GM19468 (cell line): ENCODE measurements around the gene CEACAM1.
"Not testable (repeated sequence)": the region's sequence is repeated elsewhere in the genome, so short reads cannot be mapped to it uniquely, and the experiment has no call there.

ENCODE experiments used
- ATAC-seq: cut with Tn5 transposase; IDR thresholded peaks from one replicate; pipeline ENCODE4 v1.9.1; 2021; ENCODE audit warnings: mild to moderate bottlenecking, moderate library complexity, moderate number of reproducible peaks; ENCODE audit not compliant: unreplicated experiment; ENCODE audit errors: extremely low read depth

CEACAM1 gene

GRCh38 chr19:42528354-42529247 lies at the start of gene CEACAM1:
Gene CEACAM1 (minus strand): TSS chr19:42528481. CDS start chr19:42528374, 107 bp downstream.
- ATAC-seq = no peak

DNA sequence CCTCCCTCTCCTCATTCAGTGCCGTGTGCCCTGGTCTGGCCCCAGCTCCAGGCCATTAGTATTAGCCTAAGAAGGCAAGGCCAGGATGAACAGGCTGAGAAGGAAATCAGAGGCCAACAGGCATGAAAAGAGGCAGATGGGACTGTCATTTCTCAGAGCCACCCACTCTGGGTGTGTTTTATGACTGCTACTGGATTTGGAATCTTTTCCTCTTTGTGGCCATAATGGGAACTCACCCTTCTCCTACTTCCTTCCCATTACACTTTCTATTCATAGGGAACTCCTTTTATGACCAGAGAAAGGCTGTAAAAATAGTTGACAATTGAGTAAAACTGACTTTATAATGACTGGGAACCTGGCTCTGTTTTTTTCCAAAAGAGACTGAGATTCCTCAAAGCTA lies 48.7 kb upstream of the CEACAM1 start:
- no peak for ATAC-seq

GRCh38 chr19:42576241-42576640 lies 48.0 kb upstream of the CEACAM1 start:
- ATAC-seq = no peak

DNA sequence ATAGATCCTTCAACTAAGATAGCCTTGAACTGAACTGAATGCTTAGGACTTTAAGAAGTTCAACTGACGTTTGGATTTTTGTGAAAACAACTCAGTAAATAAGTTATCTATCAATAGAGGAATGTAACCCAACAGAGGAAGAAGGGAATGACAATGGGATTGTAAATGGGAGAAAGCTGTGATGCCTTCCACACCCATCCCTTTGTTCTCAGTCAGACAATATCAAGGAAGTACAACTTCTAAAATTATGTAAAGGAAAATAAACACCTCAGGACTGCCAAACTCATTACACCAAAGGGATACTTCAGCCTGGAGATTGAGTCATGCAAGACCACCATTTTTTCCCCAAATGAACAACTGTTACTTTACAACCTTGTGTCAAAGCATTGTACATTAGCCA lies 45.4 kb upstream of the CEACAM1 start:
- no peak for ATAC-seq

DNA sequence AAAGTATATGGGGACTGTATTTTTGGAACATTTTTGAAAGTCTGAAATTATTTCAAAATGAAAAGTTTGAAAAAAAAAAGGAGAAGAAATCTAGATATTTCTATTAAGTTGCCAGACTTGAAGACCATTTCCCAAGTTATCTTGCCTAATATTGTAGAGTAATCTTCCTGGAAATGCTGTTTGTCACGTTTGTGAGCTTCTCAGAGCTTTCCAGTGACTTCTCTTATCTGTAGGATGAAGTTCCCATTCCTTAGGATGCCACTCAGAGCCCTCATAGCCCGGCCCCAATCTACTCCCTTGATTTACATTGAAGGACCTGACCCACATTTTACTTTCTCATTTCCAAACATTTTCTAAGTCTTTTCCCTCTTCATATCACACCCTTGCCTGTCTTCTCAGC lies 42.8 kb upstream of the CEACAM1 start:
- no peak for ATAC-seq

- ATAC-seq = no peak
These were observed 40.9 kb upstream of the CEACAM1 start for GRCh38 chr19:42569193-42569592.

DNA sequence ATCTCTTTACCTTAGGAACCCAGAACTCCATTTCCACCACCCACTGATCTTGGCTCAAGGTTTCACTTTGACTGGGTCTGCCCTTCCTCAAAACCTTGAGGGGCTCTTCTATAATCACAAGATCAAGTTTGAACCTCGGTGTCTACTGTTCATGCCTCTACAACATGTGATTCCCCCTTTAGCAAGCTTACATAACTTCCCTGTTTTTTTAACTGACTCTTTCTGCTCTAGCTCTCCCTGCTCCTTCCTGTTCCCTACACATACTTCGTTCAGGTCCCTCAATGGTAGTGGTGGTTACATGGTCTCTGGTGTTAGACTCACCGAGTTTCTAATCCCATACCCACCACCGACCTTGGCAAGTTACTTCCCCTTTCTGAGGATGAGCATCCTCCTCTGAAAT lies 39.7 kb upstream of the CEACAM1 start:
- no peak for ATAC-seq

DNA sequence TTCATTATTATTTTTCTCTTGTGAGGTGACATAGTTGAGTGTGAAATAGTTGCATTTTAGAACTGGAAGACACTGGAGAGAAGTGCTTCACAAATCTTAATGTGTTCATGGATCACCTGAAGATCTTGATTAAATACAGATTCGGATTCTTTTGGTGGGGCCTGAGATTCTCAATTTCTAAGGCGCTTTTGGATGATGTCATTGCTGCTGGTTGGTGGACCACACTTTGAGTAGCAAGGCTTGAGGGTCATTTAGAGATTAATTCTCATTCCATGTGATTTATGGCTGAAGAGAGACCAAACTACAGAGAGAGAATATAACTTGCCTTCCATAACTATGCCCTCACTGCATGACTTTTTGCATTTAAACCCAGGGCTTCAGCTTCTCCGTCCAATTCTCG lies 39.3 kb upstream of the CEACAM1 start:
- no peak for ATAC-seq

- no peak for ATAC-seq
These were observed 35.3 kb upstream of the CEACAM1 start for GRCh38 chr19:42563352-42564210.

DNA sequence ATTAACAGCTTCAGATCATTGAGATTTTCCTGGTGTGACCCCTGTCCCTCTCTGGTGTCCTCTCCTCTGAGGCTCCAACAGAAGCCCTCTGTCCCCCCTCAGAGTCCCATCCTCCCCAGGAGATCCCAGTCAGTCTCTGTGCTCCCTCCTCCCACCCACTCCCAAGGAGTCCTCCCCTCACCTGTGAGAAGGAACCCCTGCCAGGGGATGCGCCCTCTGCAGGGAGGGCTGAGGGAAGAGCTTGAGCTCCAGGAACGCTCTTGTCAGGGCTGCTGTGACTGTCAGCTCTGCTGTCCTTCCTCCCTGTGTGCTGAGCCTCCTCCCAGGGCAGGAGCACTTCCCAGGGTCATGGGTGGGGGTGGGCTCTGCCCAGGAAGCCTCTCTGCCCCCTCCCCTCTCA lies 33.2 kb upstream of the CEACAM1 start:
- no peak for ATAC-seq

DNA sequence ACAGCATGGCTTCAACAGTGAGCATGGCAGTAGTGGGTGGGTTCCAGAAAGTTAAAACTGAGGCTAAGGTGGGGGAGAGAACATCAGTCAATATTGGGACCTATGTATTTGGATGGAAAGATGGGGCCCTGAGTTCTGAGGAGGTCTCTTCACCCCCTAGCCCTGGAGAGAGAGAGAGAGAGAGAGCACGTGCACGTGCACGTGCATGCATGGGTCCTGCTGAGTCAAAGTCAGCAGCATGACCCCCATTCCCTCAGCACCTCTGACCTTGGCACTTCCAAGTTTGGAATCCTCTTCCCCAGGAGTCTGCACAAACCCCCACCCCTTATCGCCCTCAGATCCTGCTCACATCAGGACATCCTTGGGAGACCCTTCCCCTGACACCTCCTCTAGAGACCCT lies 32.5 kb upstream of the CEACAM1 start:
- no peak for ATAC-seq

DNA sequence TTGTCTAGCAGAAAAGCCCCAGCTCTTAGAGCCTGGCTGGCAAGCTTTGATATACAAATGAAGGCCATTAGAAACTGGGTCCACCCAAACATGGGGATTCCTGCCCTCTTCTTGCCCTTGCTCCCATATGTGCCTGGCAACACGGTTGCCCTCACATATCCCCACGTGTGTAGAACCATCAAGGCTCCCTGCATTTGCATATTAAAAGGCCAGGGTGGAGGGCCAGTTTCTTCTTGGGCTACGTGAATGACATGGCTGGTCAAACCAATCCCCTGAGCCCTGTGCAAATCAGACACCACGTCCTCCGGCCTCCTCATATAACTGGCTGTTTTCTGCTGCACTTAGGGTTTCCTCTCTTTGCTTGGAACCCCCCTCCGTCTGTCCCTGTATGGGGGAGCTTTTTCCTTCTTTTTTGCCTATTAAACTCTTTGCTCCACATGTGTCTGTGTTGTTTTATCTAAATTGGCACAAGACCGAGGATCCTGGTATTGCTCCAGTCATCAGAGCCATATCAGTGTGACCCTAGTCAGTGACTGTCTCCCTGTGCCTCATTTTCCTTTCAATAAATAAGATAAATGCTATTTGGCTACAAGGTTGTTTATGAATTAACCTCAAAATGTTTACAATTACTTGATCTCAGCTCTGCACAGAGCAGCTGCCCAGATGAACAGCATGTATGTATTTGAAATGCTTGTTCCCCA lies 30.3 kb upstream of the CEACAM1 start:
- ATAC-seq = no peak

DNA sequence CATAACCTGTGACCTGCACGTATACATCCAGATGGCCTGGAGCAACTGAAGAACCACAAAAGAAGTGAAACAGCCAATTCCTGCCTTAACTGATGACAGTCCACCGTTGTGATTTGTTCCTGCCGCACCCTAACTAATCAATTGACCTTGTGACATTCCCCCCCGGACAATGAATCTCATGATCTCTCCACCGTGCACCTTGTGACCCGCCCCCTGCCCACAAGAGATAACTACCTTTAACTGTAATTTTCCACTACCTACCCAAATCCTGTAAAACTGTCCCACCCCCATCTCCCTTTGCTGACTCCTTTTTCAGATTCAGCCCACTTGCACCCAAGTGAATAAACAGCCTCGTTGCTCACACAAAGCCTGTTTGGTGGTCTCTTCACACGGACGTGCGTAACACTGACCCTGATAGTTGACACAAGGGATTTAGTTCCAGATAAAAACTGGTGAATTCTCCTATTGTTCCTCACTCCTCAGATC lies 29.1 kb upstream of the CEACAM1 start:
- ATAC-seq = not testable (repeated sequence)

DNA sequence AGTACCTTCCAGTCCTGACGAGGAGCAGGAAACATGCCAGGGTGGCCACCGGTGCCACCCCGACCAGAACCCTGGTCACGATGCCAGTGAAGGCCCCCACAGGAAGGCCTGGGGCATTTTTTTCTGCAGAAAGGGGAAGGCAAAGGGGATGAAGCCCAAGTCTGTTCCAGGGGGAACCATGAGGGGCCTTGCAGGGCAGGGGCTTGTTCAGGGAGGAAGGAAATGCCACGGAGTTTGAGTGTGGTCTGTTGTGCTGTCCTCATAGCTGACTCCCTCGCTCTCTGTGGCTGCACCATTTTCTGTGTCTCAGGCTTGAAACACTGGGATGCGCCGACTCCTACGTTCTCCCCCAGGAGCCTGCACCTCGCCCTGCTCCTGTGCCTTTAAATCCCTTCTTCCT lies 27.5 kb upstream of the CEACAM1 start:
- no peak for ATAC-seq

- no peak for ATAC-seq
These were observed 27.0 kb upstream of the CEACAM1 start for GRCh38 chr19:42555317-42555716.

- ATAC-seq = no peak
These were observed 25.8 kb upstream of the CEACAM1 start for GRCh38 chr19:42554046-42554575.

- no peak for ATAC-seq
These were observed 25.2 kb upstream of the CEACAM1 start for GRCh38 chr19:42553292-42554045.

GRCh38 chr19:42552086-42553065 lies 24.1 kb upstream of the CEACAM1 start:
- ATAC-seq = no peak
